ENCODE results near the gene GAMT.
"Not testable (repeated sequence)": the region's sequence is repeated elsewhere in the genome, so short reads cannot be mapped to it uniquely, and the experiment has no call there.

GAMT gene

DNA sequence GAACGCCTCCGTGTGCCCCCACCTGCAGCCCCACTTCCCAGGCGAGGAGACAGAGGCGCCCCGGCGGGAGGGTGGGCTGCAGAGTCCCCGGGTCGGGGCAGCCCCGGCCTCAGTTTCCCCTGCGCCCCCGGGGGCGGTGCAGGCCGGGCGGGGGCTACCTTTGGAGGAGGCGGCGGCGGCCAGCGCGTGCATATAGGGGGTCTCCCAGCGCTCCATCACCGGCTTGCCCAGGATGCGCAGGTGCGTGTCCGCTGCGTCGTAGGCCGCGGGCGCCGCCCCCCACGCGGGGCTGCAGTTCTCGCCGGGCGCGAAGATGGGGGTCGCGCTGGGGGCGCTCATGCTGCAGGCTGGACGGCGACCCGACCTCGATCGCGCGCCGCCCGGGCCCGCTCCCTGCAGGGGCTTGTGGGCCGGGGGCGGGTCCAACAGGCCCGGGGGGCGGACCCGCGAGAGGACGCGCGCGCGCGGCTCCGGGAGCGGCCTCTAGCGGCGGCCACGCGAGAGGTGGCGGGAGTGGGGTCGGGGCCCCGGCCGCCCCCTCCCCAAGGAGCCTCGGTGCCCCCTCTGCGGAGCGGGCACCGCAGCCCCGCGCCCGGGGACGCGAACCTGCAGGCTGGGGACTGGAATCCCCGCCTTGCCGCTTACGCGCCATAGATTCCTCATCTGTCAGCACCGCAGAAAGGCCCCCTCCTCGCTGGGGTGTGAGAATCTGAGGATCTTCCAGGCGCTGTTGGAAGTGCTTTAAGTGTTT lies at the start of gene GAMT:
Gene GAMT, minus strand, starts transcription at position 405 of the 751 bp plus-strand sequence. Its CDS starts 66 bp downstream, at position 339.
- peak; percentile 62 for DNase-seq

DNA sequence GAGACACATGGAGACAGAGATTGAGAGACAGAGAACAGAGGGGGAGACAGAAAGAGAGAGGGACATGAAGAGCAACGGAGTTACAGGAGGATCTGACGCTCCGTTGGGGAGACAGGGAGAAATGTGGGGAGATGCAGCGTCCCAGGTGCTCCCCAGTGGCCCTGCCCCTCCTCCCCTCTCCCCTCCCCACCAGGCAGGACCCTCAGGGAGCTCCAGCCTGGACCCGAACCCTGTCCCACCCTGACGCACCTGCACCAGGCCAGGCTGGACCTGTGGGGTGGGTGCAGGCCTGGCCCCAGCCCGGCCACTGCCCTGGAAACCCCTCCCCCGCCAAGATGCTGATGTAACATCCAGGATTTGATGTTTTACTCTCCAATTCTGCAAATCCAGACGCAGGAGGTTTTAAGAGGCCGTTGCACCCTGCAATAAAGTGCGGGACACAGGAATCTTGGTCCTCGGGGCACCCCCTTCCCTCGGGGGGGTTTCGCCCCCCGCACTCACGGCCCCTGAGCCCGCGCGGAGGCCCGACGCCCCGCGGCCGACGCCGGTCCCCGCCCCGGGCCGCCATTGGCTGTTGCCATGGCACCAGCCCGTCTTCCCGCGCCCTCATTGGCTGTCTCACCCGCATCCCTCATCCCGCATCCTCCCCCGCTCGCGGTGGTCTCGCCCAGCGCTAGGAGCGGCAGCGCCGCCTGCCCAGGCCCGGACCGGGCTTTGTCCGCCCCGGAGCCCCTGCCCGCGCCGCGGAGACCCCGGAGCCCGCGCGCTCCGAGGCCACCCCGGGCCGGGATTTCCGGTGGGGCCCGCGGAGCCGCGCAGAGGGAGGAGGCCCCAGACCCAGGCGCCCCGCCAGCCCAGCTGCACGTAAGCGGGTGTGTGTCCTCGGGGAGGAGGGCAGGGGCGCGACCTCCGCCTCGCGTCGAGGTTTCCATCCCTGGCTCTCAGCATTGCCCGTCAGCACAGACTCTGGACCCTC lies 48.4 kb upstream of the GAMT start, which contains the start of gene APC2:
Gene APC2, plus strand, starts transcription at position 655 of the 976 bp plus-strand sequence. CDS start 2,881 bp downstream, outside the sequence.
- DNase-seq = no peak

DNA sequence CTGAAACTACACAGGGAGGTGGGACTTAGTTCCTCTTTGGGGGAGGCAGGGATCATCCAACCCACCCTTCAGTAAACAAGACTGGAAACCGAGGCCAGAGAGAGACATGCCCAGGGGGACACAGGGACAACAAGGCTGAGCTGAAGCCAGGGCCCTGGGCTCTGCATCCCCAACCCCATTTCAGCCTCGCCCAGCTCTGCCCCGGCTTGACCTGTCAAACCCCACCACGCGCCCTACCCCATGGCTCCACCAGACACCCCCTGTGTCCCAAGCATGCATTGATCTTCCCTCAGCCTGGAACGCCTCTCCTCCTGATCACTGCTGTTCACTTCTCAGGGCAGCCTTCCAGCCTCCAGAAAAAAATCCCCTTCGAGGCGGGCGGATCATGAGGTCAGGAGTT lies 46.6 kb upstream of the GAMT start:
- DNase-seq = no peak

DNA sequence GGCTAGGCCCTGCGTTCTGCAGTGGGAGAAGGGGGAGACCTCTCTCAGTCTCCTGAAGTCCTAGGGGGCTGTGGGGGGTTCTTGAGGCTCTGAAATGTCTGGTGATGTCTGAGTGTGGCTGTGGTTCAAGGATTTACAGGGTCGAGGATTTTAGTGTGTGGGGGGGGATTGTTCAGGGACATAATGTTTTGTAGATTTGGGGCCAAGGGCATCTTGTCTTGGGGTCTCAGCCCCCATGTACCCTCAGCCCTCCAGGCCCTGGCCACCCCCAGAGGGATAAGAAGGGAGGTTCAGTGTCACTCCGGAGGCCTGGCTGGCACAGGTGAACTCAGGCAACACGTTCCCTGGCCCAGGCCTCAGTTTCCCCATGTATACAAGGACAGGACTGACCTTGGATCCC lies 46.2 kb upstream of the GAMT start:
- DNase-seq = no peak

DNA sequence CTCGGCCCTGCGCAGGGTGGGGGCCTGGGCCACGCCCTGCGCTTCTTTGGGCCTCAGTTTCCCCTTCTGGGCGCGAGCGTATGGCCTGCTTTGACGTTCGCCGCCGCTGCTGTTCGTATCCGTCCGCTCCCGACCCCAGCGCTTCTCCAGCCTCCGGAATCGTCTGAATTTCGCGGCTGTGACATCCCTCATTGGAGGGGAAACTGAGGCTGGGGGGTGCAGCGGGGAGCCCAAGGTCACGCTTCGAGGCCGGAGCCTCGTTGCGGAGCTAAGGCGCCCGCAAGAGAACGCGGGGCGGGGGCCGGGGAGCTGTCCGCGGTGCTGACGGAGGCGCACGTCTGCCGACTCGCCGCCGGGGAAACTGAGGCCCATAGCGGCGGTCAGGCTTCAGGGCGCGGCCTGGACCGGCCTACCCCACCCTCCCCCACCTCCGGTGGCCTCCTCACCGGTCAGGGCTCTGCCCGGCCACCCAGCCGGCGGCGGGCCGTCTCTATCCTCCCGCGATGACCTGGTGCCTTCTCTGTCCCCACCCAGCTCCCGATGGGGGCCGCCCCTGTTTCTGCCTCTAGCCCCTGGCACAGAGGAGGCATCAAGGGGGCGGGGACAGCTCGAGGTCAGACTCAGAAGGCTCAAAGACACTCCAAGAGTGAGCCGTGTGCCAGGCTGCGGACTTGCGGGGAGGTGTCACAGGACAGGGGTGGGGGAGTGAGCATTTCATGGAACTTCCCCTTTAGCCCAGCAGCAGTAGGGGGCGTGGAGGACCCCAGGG lies 45.6 kb upstream of the GAMT start:
- no peak for DNase-seq

DNA sequence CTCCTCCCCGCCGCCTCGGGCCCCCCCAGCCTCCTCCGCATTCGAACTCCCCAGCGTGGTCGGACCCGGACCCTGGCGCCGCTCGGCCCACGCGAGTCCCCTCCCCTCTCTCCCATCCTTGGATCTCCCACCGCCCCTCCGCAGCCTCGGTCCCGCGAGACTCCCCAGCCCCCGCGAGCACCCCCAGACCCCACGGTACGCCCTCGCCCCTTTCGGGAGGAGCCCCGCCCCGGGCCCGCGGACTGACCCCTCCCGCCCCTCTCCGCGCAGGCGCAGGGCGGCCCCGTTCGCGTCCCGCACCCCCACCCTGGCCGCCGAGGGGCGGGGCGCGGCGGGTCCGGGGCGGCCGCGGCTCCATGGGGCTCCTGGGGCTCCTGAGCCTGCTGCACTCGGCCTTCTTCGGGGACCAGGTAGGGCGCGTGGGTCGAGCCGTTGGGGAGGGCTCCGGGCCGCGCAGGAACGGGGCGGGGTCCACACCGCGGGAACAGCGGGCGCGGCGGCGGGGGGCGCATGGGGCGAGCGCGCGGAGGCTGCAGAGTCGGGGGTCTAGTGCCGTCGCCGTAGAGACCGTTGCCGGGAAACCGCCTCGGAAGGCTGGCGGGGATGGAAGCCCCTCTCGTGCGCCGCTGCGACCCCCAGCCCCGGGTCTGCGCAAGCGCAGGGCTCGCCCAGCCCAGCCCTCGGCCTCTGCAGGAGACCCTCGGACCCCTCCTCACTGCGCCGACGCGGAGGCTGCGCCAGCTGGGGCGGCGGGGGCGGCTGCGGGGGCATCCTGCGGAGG lies 44.8 kb upstream of the GAMT start:
- no peak for DNase-seq

DNA sequence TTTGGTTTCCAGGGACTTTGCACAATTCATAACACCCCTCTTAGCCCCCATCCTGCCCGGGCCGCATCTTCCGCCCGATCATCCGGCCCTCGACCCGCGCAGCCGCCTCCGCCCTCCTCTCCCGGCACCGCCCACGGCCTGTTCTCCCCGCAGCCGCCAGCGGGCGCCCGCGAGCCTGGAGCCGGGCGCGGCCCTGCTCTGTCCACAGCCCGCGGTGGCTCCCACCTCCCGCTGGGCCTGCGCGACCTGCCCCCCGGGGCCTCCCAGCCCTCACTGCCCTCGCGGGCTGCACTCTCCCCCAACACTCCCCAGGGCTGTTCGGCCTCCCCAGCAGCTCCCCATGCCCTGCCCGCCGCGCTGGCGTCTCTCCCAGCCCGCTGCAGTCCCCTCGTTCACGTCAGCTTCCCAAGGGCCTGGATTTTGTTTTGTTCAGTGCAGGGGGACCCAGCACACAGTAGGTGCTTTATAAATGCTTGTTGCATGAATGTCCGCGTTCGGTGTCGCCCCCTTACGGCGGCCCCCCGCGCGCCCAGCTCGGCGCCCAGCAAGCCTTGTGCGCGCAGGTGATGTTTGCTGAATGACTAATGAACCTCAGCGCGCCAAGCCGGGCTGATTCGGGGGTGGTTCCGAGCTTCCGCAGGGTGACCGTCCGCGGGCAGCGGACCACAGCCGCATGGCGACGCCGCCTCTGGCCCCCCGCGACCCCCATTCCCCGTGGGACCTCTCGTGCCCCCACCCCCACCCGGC lies 44.0 kb upstream of the GAMT start:
- peak; percentile 83 for DNase-seq

DNA sequence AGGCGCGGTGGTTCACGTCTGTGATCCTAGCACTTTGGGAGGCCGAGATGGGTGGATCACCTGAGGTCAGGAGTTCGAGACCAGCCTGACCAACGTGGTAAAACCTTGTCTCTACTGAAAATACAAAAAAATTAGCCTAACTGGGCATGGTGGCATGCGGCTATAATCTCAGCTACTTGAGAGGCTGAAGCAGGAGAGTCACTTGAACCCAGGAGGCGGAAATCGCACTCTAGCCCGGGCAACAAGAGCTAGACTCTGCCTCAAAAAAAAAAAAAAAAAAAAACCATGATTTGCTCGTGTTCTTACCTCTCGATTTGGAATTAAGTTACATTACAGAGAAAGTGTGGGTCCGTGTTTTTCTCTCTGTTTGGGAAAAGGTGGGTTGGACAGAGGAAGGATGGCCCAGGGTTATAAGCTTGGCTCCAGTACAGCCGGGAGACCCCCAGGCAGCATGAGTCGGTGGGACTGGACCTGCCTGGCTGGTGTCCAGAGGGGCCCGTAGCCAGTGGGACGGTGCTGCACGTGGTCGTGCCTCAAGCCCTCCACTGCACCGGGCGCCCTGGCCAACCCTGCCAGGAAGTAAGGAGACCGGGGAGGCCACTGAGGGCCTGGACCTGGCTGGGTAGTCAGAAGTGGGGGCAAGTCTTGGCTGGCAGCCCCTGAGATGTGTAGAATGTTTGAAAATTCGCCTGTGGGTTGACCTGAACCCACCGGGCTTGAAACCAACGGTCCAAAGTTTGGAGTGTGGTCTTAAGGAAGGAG lies 40.5 kb upstream of the GAMT start:
- DNase-seq = no peak

DNA sequence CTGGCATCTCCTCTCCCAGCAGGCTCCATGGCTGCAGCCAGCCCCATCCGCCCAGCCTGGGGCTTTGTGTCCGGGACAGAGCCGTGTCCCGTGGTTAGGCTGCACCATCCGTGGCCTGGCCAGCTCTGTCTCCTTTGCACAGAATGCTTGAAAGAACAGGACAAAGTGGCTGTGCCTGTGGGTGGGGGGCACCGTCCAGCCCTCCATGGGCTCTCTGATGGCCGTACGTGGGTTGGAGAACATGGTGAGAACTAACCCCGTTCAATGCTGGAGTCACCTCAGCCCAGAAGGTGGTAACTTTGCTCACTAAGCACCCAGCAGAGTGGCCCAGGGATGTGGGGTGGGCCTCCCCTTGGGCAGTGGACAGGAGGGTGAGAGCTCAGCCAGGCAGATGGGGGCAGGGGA lies 39.7 kb upstream of the GAMT start:
- no peak for DNase-seq

DNA sequence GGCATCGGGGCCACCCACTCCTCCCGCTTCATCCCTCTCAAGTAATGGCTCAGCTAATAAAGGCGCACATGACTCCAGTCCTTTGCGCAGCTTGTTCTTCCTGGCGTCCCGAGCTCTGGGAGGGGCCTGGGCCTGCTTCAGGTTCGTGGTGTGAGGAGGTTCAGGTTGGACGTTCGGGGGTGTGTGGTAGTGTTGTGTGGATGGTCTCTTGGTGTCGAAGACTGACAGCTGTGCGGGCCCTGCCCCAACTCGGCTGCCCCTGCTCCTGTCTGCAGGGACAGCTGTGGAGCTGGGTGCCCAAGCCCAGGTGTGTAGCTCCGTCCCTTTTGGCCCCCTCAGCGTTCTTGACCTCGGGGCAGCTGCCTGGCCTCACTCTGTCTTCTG lies 39.1 kb upstream of the GAMT start:
- no peak for DNase-seq

DNA sequence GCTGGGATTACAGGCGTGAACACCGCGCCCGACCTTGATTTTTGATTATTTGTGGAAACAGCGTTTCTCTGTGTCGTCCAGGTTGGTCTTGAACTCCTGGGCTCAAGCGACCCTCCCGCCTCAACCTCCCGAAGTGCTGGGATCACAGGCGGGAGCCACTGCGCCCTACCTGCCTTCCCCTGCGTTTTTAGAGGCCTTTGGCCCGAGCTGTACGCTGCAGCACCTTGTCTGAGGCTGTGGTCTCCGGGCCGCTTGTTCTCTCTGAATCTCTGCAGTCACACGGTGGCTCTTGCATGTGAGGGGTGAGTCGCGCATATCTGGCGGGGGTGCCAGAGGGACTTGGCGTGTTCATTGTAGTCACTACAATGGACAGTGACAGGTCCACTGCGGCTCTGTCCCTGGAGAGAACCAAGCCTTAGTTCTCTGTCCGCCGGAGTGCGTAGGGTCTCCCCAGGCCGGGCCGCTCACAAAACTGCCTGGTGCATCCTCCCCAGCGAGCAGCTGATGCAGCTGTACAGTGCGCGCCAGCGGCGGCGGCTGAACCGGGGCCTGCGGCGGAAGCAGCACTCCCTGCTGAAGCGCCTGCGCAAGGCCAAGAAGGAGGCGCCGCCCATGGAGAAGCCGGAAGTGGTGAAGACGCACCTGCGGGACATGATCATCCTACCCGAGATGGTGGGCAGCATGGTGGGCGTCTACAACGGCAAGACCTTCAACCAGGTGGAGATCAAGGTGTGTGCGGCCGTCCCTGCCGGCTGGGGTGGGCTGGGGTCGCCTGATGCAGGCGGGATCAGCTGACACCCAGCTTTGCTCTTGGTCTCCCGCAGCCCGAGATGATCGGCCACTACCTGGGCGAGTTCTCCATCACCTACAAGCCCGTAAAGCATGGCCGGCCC lies 38.4 kb upstream of the GAMT start:
- not testable (repeated sequence) for DNase-seq

DNA sequence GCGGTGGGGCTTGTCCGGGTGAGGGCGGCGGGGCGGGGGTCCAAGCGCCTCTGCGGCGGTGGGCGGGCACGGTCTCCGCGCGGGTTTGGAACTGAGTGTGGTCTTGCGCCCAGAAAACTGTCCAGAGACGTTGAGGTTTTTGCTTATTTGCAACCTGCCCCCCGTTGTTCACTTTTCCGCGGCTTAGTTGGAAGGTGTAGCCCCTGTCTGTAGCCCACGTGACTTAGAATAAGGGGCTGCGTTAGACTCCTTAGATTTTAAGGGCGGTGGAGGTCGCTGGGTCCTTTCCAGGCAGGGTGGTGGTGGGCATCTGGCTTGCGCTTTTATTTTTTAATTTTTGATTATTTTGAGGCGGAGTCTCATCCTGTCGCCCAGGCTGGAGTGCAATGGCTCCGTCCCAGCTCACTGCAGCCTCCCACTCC lies 37.6 kb upstream of the GAMT start:
- no peak for DNase-seq

DNA sequence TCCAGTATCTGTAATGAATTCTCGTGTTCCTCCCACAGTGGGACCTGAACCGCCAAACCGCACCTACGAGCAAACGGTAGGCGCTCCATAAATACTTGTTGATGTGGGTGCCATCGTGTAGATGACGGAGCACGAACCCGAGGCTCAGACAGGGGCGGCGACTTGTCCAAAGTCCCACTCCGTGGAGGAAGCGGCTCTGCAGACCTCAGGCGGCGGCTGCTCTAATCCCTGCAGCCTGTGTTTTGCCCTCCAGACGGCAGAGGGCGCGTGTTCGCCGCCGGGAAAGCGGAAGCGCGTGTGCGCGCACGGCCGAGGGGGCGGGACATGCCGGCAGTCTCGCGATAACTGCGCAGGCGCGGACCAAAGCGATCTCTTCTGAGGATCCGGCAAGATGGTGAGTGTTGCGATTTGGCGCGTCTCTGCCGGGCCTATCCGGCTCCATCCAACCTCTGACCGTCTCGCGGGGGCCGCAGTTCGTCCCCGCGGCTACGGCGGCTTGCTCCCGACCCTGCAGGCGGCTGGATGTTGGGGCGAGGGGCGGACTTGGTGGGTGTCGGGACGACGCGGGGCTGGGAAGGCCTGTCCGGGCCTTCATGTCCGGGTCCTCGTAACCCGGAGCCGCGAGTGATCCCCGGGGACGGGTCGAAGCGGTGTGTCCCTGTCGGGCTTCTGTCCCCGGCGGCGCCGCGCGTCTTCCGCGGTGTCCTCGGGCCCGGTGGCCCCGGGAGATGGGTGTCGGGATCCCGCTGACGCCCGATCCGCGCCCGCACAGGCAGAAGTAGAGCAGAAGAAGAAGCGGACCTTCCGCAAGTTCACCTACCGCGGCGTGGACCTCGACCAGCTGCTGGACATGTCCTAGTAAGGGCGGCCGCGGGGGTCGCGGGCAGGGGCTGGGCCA lies 36.9 kb upstream of the GAMT start, which contains the start of gene RPS15:
Gene RPS15, plus strand, starts transcription at position 362 of the 898 bp plus-strand sequence. Its CDS starts 30 bp downstream, at position 392.
- peak; percentile 97 for DNase-seq

DNA sequence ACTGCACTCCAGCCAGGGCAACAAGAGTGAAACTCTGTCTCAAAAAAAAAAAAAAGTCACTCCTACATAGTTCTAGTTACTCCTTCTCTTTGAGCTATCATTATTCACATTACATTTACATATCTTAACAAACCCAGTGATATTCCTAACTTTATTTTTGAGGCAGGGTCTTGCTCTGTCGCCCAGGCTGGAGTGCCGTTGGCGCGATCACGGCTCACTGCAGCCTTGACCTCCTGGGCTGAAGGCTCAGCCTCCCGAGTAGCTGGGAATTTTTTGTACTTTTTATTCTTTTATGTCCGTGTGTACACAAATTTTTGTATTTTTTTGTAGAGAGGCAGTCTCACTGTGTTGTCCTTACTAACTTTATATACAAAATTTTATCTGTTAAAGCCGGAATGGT lies 36.3 kb upstream of the GAMT start:
- no peak for DNase-seq

DNA sequence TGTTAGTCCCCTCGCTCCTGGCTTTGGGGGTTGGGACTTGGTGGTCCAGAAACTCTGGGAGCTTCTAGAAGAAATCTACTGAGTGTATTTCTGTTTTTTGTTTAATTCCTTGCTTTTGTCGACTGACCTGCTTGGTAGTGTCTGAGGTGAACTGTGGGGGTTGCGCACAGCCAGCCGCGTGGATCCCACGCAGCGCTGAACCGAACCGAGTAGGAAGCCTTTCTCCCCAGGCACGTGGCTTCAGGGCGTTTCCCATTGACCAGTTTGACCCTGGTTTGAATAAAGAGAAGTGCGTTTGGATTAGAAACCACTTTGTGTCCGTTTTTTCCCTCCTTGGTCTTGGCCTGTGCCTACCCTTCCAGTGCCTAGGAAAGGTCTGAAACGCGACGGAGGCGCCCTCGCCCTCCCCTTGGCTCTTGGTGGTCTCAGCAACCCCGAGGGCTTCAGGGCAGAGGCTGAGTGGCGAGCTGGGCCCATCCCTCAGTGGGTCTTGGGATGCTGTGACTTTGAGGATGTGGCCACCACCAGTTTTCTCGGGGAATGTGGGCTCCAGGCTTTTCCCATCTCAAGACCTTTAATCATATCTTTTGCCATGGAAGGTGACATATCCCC lies 34.1 kb upstream of the GAMT start:
- DNase-seq = no peak

DNA sequence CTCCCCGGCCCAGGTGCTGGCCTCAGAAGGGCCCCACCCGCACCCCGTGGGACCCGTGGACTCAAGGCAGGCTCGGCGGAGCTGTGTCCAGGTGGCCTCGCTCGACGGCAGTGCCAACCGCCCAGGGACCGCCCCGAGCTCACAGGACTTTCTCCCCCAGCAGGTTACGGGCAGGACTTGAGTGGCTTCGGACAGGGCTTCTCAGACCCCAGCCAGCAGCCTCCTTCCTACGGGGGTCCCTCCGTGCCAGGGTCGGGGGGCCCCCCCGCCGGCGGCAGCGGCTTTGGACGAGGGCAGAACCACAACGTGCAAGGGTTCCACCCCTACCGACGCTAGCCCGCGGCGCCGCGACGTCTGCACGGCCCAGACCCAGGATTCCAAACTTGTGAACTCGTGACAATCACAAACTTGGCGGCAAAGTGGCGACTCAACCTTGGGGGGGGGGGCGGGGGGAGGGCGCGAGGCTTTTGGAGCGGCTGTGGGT lies 33.3 kb upstream of the GAMT start:
- DNase-seq = no peak

DNA sequence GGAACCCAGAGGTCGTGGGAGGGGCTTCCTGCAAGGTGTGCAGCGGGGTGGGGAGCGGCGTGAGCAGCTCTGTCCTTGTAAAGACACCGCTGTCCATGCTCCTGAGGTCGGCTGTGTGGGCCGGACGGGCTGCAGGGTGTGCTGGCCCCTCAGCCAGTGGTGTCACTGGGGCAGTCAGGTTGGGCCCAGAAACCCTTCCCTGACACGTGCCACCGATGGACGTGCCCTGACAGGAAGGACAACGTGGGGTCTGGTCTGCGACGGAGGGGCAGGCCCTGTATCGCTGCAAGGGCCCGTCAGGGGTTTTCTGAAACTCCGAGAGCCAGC lies 32.7 kb upstream of the GAMT start:
- no peak for DNase-seq

Data from activated CD4-positive, alpha-beta T cell treated with anti-CD3 and anti-CD28 coated beads for 48 hours (primary cell).